Right forelimb (tissue), 1 donor: ENCODE measurements around the gene LSM3.

ENCODE experiments used
- DNase-seq: peaks from one replicate; pipeline ENCODE4 v3.0.0-alpha.2; 2018

Gene LSM3

GRCh38 chr3:14178247-14179113, at the start of gene LSM3, which contains the start of gene XPC:
LSM3 (plus strand) TSS chr3:14178817; CDS start chr3:14178861, 44 bp downstream.
XPC (minus strand) TSS chr3:14178601; CDS start chr3:14178568, 33 bp downstream.
- DNase-seq, result peak; percentile 98

GRCh38 chr3:14129296-14129695, 49.3 kb upstream of the LSM3 start:
- DNase-seq, result no peak

DNA sequence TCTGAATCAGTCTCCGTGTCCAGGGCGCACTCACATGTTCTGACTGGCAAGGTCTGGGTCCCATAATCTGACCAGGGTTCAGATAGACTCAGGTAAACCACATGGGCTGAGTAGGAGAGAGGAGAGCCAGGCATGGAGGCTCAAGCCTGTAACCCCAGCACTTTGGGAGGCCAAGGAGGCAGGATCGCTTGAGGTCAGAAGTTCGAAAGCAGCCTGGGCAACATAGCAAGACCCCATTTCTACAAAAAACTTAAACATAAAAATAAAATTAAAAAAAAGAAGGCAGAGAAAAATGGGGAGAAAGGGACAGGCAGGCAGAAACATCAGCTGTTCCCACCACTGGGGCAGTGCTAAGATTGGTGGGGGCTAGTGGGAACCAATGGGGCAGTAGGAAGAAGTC, 48.4 kb upstream of the LSM3 start:
- DNase-seq, result no peak

DNA sequence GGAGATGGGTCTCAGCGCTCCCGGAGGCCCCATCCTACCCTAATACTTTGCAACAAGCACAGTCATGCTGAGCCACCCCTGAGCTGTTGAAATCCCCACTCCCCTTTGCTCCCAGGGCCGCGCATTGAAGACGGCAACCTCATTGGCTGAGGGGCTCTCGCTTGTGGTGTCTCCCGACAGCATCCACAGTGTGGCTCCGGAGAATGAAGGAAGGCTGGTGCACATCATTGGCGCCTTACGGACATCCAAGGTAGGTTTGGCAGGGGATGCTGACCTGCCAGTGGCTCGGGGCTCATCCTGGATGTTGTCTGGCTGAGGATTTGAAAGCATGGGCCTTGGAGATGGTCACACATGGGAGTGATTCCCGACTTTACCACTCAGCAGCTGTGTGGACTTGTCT, 47.9 kb upstream of the LSM3 start:
- no peak for DNase-seq

DNA sequence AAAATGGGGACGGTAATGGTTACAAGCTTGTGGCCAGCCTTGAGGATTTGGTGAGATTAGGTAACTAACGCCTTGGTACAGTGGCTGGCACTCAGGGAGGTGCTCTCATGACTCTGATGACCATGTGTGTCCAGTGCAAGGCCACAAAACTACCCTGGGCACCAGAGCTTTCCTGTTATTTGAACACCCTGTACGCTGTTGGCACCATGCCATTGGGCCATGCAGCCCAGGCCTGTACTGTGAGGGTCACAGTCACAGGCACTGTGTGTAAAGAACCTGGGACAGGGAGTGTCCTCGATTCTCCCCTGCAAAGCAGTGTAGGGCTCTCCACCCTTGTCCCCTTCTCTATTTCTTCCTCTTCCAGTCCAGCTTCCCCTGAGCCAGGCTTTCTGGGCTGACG, 47.5 kb upstream of the LSM3 start:
- peak; percentile 34 for DNase-seq

DNA sequence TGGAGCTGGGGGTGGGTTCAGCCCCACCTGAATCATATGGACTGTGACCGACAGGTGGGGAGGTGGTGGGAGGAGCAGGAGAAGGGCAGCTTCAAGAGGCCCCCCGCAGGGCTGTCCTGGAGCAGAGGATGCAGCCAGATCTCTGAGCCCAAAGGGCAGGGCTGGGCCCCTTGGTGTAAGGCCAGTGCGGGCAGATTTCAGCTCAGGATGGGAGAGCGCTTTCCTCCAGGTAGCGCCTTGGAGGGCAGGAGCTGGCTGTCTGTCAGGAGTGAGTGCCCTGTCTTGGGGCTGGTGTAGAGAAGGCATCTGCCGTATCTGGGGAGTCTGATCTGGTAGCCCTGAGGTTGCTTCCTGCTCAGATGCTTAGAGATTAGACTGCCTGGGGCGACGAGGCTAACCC, 46.5 kb upstream of the LSM3 start:
- DNase-seq, result no peak

- DNase-seq, result no peak
These were observed 45.9 kb upstream of the LSM3 start for GRCh38 chr3:14132689-14133088.

DNA sequence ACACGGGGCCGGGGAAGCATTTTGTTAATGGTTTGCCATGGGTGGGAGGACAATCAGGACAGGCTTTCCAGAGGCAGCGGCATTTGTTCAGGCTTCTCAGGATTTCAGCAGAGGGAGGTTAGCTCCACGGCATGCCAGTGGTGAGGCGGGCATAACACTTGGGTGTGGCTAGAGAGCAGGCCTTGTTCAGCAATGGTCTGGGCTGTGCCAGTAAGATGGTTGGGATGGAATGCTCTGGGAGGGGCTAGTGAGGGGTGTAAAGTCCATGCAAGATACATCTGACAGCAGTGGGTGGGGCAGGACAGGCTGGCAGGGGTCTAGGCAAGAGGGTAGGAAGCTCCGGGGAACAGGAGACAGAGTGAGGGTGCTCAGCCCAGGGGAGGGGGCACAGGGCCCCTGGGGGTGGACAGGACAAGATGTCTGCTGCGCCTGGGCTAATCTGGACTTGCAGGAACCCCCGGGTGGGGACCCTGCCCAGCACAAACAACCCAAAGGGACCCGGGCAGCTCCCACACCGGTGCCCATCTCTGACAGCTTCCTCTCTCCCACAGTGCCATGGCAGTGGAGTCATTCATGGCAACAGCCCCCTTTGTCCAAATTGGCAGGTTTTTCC, 45.3 kb upstream of the LSM3 start:
- no peak for DNase-seq

DNA sequence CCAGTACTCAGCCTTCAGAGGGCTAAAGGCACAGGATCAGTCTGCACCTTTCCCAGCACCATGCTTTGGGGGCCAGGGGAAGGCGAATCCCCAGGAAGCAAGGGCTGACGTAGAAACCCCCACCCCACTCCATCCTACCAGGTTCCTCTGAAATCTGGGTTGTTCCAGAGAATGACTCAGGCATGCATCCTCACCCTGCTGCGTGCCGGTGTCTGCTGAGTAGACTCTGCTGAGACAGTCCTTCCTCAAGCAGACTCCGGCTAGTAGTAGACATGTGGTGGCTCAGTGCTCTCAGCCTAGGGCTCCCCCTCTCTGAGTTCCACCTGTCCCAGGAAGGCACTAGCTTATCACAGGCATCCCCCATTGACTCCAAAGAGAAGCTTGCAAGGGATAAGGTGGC, 44.7 kb upstream of the LSM3 start:
- no peak for DNase-seq

GRCh38 chr3:14134291-14134690, 44.3 kb upstream of the LSM3 start:
- DNase-seq, result no peak

GRCh38 chr3:14135581-14135980, 43.0 kb upstream of the LSM3 start:
- no peak for DNase-seq

- DNase-seq, result no peak
These were observed 41.6 kb upstream of the LSM3 start for GRCh38 chr3:14137004-14137403.

GRCh38 chr3:14137445-14137844, 41.2 kb upstream of the LSM3 start:
- no peak for DNase-seq

GRCh38 chr3:14138109-14138877, 40.3 kb upstream of the LSM3 start:
- DNase-seq, result peak; percentile 40

GRCh38 chr3:14138878-14139655, 39.5 kb upstream of the LSM3 start:
- peak; percentile 21 for DNase-seq

- DNase-seq, result peak; percentile 34
These were observed 38.8 kb upstream of the LSM3 start for GRCh38 chr3:14139771-14140170.

DNA sequence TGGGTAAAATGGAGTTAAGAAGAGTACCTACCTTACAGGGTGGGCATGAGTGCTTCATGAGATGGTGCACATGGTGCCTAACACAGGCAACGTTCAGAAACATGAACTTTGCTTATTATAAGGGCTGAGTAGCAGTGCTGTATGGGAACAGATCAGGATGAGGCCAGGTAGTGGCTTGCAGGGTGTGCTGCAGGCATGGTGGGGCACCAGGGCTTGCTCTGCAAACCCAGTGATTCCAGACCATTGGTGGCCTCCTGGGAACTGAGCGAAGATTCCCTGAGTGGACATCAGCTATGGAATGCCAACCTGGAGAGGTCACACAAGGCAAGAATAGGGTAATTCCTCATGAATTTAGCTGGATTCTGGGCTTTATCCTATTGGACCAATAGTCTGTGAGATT, 37.9 kb upstream of the LSM3 start:
- peak; percentile 15 for DNase-seq

DNA sequence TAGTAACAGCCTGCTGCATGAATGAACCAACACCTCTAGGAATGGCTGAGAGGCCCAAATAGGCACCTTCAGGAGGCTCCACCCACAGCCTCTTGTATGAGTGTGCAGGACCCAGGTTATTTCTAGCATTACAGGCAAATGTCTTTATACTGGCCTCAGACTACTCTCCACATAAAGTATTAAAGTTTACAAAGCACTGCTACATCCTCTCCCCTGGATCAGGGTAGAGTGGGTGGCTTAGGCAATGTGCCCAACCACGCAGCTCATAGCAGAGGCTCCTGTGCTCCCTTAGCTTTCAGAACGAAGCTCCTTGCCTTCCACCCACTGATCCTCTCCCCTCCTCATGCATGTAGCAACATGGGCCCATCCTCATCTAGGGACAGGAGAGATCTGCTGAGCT, 37.5 kb upstream of the LSM3 start:
- no peak for DNase-seq

GRCh38 chr3:14141602-14142341, 36.8 kb upstream of the LSM3 start:
- DNase-seq, result no peak

DNA sequence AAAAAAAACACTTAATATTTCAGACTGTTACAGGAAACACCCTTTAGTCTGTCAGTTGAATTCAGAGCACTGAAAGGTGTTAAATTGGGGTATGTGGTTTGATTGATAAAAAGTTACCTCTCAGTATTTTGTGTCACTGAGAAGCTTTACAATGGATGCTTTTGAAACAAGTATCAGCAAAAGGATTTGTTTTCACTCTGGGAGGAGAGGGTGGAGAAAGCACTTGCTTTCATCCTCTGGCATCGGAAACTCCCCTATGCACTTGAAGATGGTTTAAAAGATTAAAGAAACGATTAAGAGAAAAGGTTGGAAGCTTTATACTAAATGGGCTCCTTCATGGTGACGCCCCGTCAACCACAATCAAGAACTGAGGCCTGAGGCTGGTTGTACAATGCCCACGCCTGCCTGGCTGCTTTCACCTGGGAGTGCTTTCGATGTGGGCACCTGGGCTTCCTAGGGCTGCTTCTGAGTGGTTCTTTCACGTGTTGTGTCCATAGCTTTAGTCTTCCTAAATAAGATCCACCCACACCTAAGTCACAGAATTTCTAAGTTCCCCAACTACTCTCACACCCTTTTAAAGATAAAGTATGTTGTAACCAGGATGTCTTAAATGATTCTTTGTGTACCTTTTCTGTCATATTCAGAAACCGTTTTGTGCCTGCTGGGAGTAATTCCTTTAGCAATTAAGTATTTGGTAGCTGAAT, 35.9 kb upstream of the LSM3 start:
- DNase-seq, result no peak
